Tibial nerve (tissue), 4 donors: ENCODE data around the gene EFR3B.

ENCODE experiments used
- CTCF ChIP-seq, 5 experiments: fragments of 200-600 bp in 3 of 5; fragments of 450-650 bp in 2 of 5; sonication (generic) in 3 of 5; IDR thresholded peaks; one replicate each; pipeline ENCODE4 v1.5.1; 2016 to 2019; ENCODE audit warnings: antibody characterized with exemption in 5 of 5, mild to moderate bottlenecking in 3 of 5, moderate library complexity in 2 of 5
- EP300 ChIP-seq, 2 donors: sonication (generic); formaldehyde crosslinking; IDR thresholded peaks; one replicate each; pipeline ENCODE4 v1.6.1; 2017; ENCODE audit warnings: antibody characterized with exemption in 2 of 2, mild to moderate bottlenecking in 1 of 2
- POLR2A ChIP-seq, 2 donors: fragments of 450-650 bp; IDR thresholded peaks; one replicate each; pipeline ENCODE4 v1.6.1; 2017; ENCODE audit warnings: antibody characterized with exemption in 2 of 2, mild to moderate bottlenecking in 2 of 2, moderate library complexity in 2 of 2

DNA sequence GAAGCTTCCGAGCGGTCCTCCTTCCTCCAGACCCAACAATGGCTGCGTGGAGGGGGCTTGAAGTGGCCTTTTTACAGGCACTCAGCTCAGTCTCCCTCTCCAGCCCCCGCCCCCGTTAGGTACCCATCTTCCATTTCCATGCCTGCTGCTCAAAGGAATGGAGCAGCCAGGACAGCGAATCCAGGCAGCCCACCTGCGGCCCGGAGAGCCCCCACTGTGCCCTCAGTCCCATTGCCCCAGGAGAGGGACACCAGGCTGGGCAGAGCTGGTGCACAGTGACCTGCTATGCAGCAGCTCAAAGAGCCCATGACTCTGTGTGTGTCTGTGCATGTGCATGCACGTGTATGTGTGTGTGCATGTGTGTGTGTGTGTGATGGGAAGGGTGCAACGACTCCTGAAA lies 137.1 kb downstream of the EFR3B start:
- TF ChIP-seq CTCF (IDR thresholded peaks at IDR 0.05) (no peak), POLR2A (IDR thresholded peaks at IDR 0.05) (no peak), EP300 (IDR thresholded peaks at IDR 0.05) (no peak)
